ENCODE data around the gene RUNX3.
A peak's percentile ranks its signal among the peaks of the same experiment; 100 is the strongest.

The RUNX3 gene

GRCh38 chr1:24923485-24924113 lies 6.5 kb downstream of the RUNX3 start:
- no peak for DNase-seq (ENCODE audit: low read depth in 2 of 2)
- TF ChIP-seq CTCF (IDR thresholded peaks at IDR 0.05; ENCODE audit: low read depth, low read length) = no peak
- H3K4me3 ChIP-seq (replicated peaks in 1 of 2; ENCODE audit: low read depth in 2 of 2, low read length in 2 of 2) = no peak overlapping the region

GRCh38 chr1:24921938-24922662 lies 8.0 kb downstream of the RUNX3 start:
- TF ChIP-seq CTCF (IDR thresholded peaks at IDR 0.05; ENCODE audit: low read depth, low read length) = no peak
- DNase-seq (ENCODE audit: low read depth in 2 of 2) = no peak
- no peak overlapping the region for H3K4me3 ChIP-seq (replicated peaks in 1 of 2; ENCODE audit: low read depth in 2 of 2, low read length in 2 of 2)

- TF ChIP-seq CTCF (IDR thresholded peaks at IDR 0.05; ENCODE audit: low read depth, low read length) = no peak
- no peak overlapping the region for H3K4me3 ChIP-seq (replicated peaks in 1 of 2; ENCODE audit: low read depth in 2 of 2, low read length in 2 of 2)
- no peak for DNase-seq (ENCODE audit: low read depth in 2 of 2)
Observed at GRCh38 chr1:24921412-24921811, 8.7 kb downstream of the RUNX3 start.

DNA sequence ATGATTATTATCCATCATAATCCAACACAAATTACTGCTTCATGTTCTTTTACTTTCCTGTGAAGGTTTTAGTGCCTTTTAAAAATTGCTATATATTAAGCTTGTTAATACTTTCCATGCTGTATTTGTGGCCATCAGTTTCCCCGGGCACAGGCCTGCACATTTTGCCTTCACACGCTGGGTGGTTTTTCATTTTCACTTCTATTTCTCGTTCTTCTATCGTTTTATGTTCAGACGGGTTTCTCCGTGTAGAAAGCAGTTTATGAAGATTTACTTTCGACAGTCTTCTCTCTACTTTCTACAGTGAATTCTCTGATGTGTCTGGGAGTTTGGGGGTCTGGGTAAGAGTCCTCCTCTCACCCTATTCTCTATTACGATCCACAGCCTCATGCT lies 9.5 kb downstream of the RUNX3 start:
- no peak overlapping the region for H3K4me3 ChIP-seq (replicated peaks in 1 of 2; ENCODE audit: low read depth in 2 of 2, low read length in 2 of 2)
- TF ChIP-seq CTCF (IDR thresholded peaks at IDR 0.05; ENCODE audit: low read depth, low read length) = no peak
- no peak for DNase-seq (ENCODE audit: low read depth in 2 of 2)

GRCh38 chr1:24919791-24920532 lies 10.1 kb downstream of the RUNX3 start:
- H3K4me3 ChIP-seq (replicated peaks in 1 of 2; ENCODE audit: low read depth in 2 of 2, low read length in 2 of 2) = no peak overlapping the region
- TF ChIP-seq CTCF (IDR thresholded peaks at IDR 0.05; ENCODE audit: low read depth, low read length) = no peak
- peak; percentile 60 to 80 for DNase-seq (ENCODE audit: low read depth in 2 of 2)

GRCh38 chr1:24918995-24919605 lies 11.0 kb downstream of the RUNX3 start:
- TF ChIP-seq CTCF (IDR thresholded peaks at IDR 0.05; ENCODE audit: low read depth, low read length) = no peak
- no peak for DNase-seq (ENCODE audit: low read depth in 2 of 2)
- no peak overlapping the region for H3K4me3 ChIP-seq (replicated peaks in 1 of 2; ENCODE audit: low read depth in 2 of 2, low read length in 2 of 2)
